ENCODE measurements around the gene E2F2.

DNA sequence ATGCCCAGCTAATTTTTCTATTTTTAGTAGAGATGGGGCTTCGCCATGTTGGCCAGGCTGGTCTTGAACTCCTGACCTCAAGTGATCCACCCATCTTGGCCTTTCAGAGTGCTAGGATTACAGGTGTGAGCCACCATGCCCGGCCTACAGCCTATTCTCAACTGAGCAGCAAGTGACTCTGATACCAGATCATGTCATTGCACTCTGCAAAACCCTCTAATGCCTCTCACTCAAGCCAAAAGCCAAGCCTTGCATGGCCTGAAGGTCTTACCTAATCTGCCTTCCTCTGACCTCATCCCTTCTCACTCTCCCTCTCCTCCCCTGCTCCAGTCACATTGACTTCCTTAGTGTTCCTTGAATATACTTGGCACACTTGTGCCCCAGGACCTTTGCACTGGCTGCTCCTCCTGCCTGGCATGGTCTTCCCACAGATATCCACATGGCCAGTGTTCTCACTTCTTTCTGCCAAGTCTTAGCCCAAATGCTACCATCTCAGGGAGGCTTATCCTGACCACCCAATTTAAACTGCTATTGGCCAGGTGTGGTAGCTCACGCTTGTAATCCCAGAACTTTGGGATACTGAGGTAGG lies 38.8 kb downstream of the E2F2 start:
- TF ChIP-seq EZH2 (IDR thresholded peaks at IDR 0.05; ENCODE audit: insufficient read depth, poor library complexity, severe bottlenecking) (no peak), EZH2phosphoT487 (IDR thresholded peaks at IDR 0.05; ENCODE audit: insufficient read depth, low read depth) (no peak)
